SK-N-SH treated with all-trans-retinoic acid at 6 μM for 48 hours (cell line): Measurements from ENCODE around the gene PFKFB2.

ENCODE experiments used
- ATAC-seq: fragments of 200-7000 bp; cut with Tn5 transposase; 3 replicates; pipeline ENCODE4 v1.9.1; 2020; ENCODE audit warnings: mild to moderate bottlenecking, moderate library complexity
- ARNTL ChIP-seq: fragments of 450-650 bp; formaldehyde crosslinking; IDR thresholded peaks from 2 replicates; pipeline ENCODE4 v1.5.0; 2020; ENCODE audit warnings: low read depth, mild to moderate bottlenecking, moderate library complexity, borderline replicate concordance
- BACH2 ChIP-seq: fragments of 250-450 bp; sonication (Bioruptor Pico); IDR thresholded peaks from 2 replicates; pipeline ENCODE4 v1.9.0; 2021; ENCODE audit warnings: mild to moderate bottlenecking, borderline replicate concordance
- CSDC2 ChIP-seq: fragments of 250-450 bp; sonication (Bioruptor Pico); IDR thresholded peaks from 2 replicates; pipeline ENCODE4 v1.5.0; 2020; ENCODE audit warnings: mild to moderate bottlenecking, moderate library complexity
- ESRRG ChIP-seq: fragments of 250-450 bp; sonication (Bioruptor Pico); IDR thresholded peaks from 2 replicates; pipeline ENCODE4 v1.6.1; 2021; ENCODE audit warnings: mild to moderate bottlenecking
- GLIS3 ChIP-seq: fragments of 250-450 bp; sonication (Bioruptor Pico); IDR thresholded peaks from 2 replicates; pipeline ENCODE4 v1.5.0; 2020; ENCODE audit warnings: mild to moderate bottlenecking, moderate library complexity
- ISL1 ChIP-seq: fragments of 250-450 bp; sonication (Bioruptor Pico); IDR thresholded peaks from 2 replicates; pipeline ENCODE4 v2.1.2; 2022; ENCODE audit warnings: mild to moderate bottlenecking, moderate library complexity
- OSR1 ChIP-seq: fragments of 250-450 bp; sonication (Bioruptor Pico); IDR thresholded peaks from 2 replicates; pipeline ENCODE4 v1.8.0; 2022; ENCODE audit warnings: moderate library complexity, mild to moderate bottlenecking, inconsistent platforms
- PPARA ChIP-seq: fragments of 250-450 bp; sonication (Bioruptor Pico); IDR thresholded peaks from 2 replicates; pipeline ENCODE4 v1.5.0; 2020; ENCODE audit warnings: mild to moderate bottlenecking, borderline replicate concordance
- RARB ChIP-seq: fragments of 250-450 bp; sonication (Bioruptor Pico); IDR thresholded peaks from 2 replicates; pipeline ENCODE4 v1.8.0; 2021; ENCODE audit warnings: mild to moderate bottlenecking, moderate library complexity
- SNAI2 ChIP-seq: fragments of 250-450 bp; sonication (Bioruptor Pico); IDR thresholded peaks from 2 replicates; pipeline ENCODE4 v1.5.0; 2020; ENCODE audit warnings: mild to moderate bottlenecking, moderate library complexity
- TCF4 ChIP-seq: fragments of 250-450 bp; sonication (Bioruptor Pico); IDR thresholded peaks from 2 replicates; pipeline ENCODE4 v1.8.0; 2021; ENCODE audit warnings: mild to moderate bottlenecking, moderate library complexity, borderline replicate concordance
- TOX ChIP-seq: fragments of 250-450 bp; sonication (Bioruptor Pico); IDR thresholded peaks from 2 replicates; pipeline ENCODE4 v1.8.0; 2021; ENCODE audit warnings: mild to moderate bottlenecking, moderate library complexity, borderline replicate concordance
- ZC3H10 ChIP-seq: fragments of 250-450 bp; sonication (Bioruptor Pico); IDR thresholded peaks from 2 replicates; pipeline ENCODE4 v1.5.1; 2021; ENCODE audit warnings: mild to moderate bottlenecking, moderate library complexity
- ZFP3 ChIP-seq: fragments of 250-450 bp; sonication (Bioruptor Pico); IDR thresholded peaks from 2 replicates; pipeline ENCODE4 v1.5.0; 2020; ENCODE audit warnings: mild to moderate bottlenecking, moderate library complexity
- ZFP30 ChIP-seq: fragments of 450-650 bp; formaldehyde crosslinking; IDR thresholded peaks from 2 replicates; pipeline ENCODE4 v1.5.0; 2022; ENCODE audit warnings: mild to moderate bottlenecking, moderate library complexity
- ZNF565 ChIP-seq: fragments of 450-650 bp; formaldehyde crosslinking; conservative IDR thresholded peaks from 2 replicates; pipeline ENCODE4 v1.5.0; 2020; ENCODE audit warnings: low read depth, mild to moderate bottlenecking, moderate library complexity
- ZNF70 ChIP-seq: fragments of 450-650 bp; formaldehyde crosslinking; IDR thresholded peaks from 2 replicates; pipeline ENCODE4 v1.5.0; 2020; ENCODE audit warnings: mild to moderate bottlenecking, moderate library complexity
- ZNF8 ChIP-seq: fragments of 450-650 bp; formaldehyde crosslinking; IDR thresholded peaks from 2 replicates; pipeline ENCODE4 v1.5.0; 2020; ENCODE audit warnings: mild to moderate bottlenecking, moderate library complexity
- TF ChIP-seq, protein P1 (sequence below): fragments of 250-450 bp; sonication (Bioruptor Pico); IDR thresholded peaks from 2 replicates; pipeline ENCODE4 v1.5.1; 2021; ENCODE audit warnings: mild to moderate bottlenecking, moderate library complexity
- TF ChIP-seq, protein P2 (sequence below): fragments of 250-450 bp; sonication (Bioruptor Pico); IDR thresholded peaks from 2 replicates; pipeline ENCODE4 v1.8.0; 2021; ENCODE audit warnings: low read depth, mild to moderate bottlenecking, moderate library complexity, borderline replicate concordance
- TF ChIP-seq, protein P3 (sequence below): fragments of 250-450 bp; sonication (Bioruptor Pico); IDR thresholded peaks from 2 replicates; pipeline ENCODE4 v1.5.0; 2020; ENCODE audit warnings: mild to moderate bottlenecking, moderate library complexity
- TF ChIP-seq, protein P4 (sequence below): fragments of 250-450 bp; sonication (Bioruptor Pico); IDR thresholded peaks from 2 replicates; pipeline ENCODE4 v1.8.0; 2020; ENCODE audit warnings: mild to moderate bottlenecking, moderate library complexity, borderline replicate concordance

The PFKFB2 gene

DNA sequence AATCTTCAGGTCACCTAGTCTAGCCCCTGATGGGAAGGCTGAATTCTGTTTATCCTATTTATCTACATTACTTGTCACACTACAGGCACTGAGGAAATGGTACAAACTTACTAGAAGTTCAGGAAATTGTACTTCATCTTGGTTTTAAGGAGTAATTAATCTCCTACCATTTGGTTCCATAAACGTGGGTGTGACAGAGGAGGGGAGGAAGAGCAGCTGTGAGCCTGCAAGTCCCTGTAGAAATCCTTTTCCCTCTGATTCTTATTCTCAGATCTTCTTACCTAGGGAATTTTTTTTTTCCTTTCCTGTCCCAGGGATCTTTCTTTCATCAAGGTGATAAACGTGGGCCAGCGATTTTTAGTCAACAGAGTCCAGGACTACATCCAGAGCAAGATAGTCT is 14.1 kb downstream of the PFKFB2 start:
- no peak for ATAC-seq
- TF ChIP-seq SNAI2 (no peak), ISL1 (no peak), ZNF8 (CRISPR knock-in tag) (no peak), ESRRG (CRISPR knock-in tag) (no peak), RARB (CRISPR knock-in tag) (no peak), ZC3H10 (CRISPR knock-in tag) (no peak), ZFP30 (no peak), TOX (CRISPR knock-in tag) (no peak), TCF4 (CRISPR knock-in tag) (no peak), ARNTL (no peak), CSDC2 (CRISPR knock-in tag) (no peak), ZNF565 (CRISPR knock-in tag) (no peak), GLIS3 (CRISPR knock-in tag) (no peak), ZNF70 (CRISPR knock-in tag) (no peak), PPARA (no peak)
- TF ChIP-seq, protein P1, sequence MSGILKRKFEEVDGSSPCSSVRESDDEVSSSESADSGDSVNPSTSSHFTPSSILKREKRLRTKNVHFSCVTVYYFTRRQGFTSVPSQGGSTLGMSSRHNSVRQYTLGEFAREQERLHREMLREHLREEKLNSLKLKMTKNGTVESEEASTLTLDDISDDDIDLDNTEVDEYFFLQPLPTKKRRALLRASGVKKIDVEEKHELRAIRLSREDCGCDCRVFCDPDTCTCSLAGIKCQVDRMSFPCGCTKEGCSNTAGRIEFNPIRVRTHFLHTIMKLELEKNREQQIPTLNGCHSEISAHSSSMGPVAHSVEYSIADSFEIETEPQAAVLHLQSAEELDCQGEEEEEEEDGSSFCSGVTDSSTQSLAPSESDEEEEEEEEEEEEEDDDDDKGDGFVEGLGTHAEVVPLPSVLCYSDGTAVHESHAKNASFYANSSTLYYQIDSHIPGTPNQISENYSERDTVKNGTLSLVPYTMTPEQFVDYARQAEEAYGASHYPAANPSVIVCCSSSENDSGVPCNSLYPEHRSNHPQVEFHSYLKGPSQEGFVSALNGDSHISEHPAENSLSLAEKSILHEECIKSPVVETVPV: no peak
- TF ChIP-seq, protein P2, sequence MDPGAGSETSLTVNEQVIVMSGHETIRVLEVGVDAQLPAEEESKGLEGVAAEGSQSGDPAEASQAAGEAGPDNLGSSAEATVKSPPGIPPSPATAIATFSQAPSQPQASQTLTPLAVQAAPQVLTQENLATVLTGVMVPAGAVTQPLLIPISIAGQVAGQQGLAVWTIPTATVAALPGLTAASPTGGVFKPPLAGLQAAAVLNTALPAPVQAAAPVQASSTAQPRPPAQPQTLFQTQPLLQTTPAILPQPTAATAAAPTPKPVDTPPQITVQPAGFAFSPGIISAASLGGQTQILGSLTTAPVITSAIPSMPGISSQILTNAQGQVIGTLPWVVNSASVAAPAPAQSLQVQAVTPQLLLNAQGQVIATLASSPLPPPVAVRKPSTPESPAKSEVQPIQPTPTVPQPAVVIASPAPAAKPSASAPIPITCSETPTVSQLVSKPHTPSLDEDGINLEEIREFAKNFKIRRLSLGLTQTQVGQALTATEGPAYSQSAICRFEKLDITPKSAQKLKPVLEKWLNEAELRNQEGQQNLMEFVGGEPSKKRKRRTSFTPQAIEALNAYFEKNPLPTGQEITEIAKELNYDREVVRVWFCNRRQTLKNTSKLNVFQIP (CRISPR knock-in tag): no peak
- TF ChIP-seq, protein P3, sequence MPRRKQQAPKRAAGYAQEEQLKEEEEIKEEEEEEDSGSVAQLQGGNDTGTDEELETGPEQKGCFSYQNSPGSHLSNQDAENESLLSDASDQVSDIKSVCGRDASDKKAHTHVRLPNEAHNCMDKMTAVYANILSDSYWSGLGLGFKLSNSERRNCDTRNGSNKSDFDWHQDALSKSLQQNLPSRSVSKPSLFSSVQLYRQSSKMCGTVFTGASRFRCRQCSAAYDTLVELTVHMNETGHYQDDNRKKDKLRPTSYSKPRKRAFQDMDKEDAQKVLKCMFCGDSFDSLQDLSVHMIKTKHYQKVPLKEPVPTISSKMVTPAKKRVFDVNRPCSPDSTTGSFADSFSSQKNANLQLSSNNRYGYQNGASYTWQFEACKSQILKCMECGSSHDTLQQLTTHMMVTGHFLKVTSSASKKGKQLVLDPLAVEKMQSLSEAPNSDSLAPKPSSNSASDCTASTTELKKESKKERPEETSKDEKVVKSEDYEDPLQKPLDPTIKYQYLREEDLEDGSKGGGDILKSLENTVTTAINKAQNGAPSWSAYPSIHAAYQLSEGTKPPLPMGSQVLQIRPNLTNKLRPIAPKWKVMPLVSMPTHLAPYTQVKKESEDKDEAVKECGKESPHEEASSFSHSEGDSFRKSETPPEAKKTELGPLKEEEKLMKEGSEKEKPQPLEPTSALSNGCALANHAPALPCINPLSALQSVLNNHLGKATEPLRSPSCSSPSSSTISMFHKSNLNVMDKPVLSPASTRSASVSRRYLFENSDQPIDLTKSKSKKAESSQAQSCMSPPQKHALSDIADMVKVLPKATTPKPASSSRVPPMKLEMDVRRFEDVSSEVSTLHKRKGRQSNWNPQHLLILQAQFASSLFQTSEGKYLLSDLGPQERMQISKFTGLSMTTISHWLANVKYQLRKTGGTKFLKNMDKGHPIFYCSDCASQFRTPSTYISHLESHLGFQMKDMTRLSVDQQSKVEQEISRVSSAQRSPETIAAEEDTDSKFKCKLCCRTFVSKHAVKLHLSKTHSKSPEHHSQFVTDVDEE (CRISPR knock-in tag): no peak

DNA sequence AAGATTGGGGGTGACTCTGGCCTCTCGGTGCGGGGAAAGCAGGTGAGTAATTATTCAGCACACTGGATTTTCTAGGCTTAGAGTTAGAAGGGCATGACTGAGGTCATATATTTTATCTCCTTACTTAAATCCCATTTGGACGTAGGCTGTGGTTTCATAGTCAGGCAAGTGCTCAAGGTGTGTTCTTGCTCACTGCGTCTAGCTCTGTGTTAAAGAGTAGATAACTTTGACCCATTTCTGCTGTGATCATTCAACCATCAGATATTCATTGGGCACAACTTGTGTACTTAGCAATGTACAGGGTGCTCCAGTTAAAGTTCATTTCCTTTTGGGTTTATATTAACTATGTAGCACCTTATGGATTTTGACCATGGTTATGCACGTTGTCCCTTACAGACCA is 14.6 kb downstream of the PFKFB2 start:
- TF ChIP-seq ZNF8 (CRISPR knock-in tag): no peak
- TF ChIP-seq SNAI2: no peak

DNA sequence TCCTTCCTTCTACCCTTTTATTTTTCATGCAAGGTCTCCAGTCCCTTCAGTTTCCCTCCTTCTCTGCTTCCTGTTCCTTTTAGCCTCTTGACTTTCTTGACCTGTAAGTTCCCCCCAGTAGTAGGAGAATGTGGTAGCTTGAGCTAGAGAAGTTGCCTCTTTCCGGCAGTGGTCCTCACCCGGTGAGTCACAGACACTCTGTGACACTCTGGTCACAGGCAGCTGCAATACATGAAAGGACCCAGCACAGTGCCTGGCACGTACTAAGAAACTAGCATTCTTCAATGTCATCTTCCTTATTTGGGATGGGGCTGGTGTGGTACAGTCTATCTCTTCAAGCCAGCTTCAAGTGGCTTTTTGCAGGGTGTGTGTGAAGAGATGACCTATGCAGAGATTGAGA is 16.0 kb downstream of the PFKFB2 start:
- ATAC-seq: no peak
- TF ChIP-seq ZFP30: no peak
- TF ChIP-seq, protein P4, sequence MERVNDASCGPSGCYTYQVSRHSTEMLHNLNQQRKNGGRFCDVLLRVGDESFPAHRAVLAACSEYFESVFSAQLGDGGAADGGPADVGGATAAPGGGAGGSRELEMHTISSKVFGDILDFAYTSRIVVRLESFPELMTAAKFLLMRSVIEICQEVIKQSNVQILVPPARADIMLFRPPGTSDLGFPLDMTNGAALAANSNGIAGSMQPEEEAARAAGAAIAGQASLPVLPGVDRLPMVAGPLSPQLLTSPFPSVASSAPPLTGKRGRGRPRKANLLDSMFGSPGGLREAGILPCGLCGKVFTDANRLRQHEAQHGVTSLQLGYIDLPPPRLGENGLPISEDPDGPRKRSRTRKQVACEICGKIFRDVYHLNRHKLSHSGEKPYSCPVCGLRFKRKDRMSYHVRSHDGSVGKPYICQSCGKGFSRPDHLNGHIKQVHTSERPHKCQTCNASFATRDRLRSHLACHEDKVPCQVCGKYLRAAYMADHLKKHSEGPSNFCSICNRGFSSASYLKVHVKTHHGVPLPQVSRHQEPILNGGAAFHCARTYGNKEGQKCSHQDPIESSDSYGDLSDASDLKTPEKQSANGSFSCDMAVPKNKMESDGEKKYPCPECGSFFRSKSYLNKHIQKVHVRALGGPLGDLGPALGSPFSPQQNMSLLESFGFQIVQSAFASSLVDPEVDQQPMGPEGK (CRISPR knock-in tag): no peak
- TF ChIP-seq ISL1: no peak
- TF ChIP-seq TOX (CRISPR knock-in tag): no peak
- TF ChIP-seq PPARA: no peak
- TF ChIP-seq ZFP3 (CRISPR knock-in tag): no peak
- TF ChIP-seq ZNF70 (CRISPR knock-in tag): no peak
- TF ChIP-seq OSR1 (CRISPR knock-in tag): no peak
- TF ChIP-seq ESRRG (CRISPR knock-in tag): no peak
- TF ChIP-seq GLIS3 (CRISPR knock-in tag): no peak
- TF ChIP-seq, protein P3 (CRISPR knock-in tag): no peak
- no peak for TF ChIP-seq SNAI2
- no peak for TF ChIP-seq BACH2 (CRISPR knock-in tag)

More for the DNA sequence above, 14.6 kb downstream of the PFKFB2 start:
- ATAC-seq: no peak
